Hematopoietic multipotent progenitor cell treated with erythropoietin and hydrocortisone succinate and interleukin-3 and kit ligand, for 6 days (in vitro differentiated cells): ENCODE results near the gene AVPI1.
"Not testable (repeated sequence)": the region's sequence is repeated elsewhere in the genome, so short reads cannot be mapped to it uniquely, and the experiment has no call there.

ENCODE experiments used
- DNase-seq: peaks from one replicate; pipeline ENCODE4 v3.0.0-alpha.2; 2015

The AVPI1 gene

DNA sequence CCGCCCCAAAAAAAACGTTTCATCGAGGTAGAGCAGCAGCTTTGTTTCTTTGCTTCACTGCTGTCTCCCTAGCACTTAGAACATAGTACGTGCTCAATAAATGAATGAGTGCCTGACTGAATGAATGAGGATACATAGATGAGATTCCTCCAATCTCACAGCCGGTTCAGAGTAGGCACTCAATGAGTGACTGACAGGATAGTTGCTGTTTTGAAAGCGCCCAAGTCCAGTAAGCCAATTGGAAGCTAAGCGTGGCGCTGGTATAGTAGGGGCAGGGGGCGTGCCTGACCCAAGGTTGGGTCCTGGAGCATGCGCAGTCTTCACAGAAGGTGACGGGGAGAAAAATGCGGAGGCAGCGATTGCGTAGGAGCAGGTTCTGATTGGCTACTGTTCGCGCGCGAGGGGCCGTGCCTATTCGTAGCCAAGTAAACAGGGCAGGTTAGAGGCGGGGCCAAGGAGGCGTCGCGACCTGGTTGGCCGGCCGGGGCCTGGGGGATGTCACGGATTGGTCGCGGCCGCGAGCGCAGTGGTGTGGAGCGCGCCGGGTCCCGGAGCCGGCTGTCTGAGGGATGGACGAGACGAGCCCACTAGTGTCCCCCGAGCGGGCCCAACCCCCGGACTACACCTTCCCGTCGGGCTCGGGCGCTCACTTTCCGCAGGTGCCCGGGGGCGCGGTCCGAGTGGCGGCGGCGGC is 46.7 kb downstream of the AVPI1 start, which contains the start of gene PI4K2A:
Gene PI4K2A, plus strand, starts transcription at position 498 of the 694 bp plus-strand sequence. Its CDS starts 72 bp downstream, at position 570.
- DNase-seq = peak; percentile 100

DNA sequence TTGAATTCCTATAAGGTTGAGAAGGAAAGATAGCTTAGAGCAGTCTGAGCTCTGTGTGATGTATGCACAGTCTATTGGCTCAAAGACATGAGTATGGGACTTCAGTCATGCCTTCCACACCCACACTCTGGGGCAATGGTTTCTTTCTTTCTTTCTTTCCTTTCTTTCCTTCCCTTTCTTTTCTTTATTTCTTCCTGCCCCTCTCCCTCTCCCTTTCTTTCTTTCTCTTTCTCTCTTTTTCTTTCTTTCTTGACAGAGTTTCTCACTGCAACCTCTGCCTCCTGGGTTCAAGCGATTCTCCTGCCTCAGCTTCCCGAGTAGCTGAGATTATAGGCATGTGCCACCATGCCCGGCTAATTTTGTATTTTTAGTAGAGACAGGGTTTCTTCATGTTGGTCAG is 48.0 kb downstream of the AVPI1 start:
- DNase-seq = not testable (repeated sequence)

DNA sequence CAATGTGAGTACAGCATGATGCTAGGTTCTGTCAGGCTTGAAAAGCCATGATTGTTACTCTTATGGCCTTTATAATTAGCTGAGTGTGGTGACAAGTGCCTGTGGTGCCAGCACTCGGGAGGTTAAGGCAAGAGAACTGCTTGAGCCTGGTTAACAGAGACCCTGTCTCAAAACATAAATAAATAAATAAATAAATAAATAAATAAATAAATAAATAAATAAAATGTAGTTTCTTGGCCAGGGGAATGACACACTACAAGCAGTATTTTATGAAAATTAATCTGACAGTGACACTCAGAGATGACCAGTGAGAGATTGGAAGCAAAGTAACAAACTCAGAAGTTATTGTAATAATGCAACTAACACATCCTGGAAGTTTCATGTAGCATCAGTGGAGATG is 51.5 kb downstream of the AVPI1 start:
- DNase-seq = no peak

DNA sequence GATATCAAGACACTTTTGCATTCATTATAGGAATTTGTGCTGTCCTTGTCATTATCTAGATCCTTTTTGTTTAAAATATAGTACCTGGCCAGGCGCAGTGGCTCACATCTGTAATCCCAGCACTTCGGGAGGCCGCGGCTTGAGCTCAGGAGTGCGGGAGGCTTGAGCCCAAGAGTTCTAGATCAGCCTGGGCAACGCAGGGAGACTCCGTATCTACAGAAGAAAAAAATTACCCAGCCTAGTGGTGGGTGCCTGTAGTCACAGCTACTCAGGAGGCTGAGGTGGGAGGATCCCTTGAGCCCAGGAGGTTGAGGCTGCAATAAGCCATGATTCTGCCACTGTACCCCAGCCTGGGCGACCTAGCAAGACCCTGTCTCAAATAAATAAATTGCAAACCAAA is 53.1 kb downstream of the AVPI1 start:
- peak; percentile 68 for DNase-seq

DNA sequence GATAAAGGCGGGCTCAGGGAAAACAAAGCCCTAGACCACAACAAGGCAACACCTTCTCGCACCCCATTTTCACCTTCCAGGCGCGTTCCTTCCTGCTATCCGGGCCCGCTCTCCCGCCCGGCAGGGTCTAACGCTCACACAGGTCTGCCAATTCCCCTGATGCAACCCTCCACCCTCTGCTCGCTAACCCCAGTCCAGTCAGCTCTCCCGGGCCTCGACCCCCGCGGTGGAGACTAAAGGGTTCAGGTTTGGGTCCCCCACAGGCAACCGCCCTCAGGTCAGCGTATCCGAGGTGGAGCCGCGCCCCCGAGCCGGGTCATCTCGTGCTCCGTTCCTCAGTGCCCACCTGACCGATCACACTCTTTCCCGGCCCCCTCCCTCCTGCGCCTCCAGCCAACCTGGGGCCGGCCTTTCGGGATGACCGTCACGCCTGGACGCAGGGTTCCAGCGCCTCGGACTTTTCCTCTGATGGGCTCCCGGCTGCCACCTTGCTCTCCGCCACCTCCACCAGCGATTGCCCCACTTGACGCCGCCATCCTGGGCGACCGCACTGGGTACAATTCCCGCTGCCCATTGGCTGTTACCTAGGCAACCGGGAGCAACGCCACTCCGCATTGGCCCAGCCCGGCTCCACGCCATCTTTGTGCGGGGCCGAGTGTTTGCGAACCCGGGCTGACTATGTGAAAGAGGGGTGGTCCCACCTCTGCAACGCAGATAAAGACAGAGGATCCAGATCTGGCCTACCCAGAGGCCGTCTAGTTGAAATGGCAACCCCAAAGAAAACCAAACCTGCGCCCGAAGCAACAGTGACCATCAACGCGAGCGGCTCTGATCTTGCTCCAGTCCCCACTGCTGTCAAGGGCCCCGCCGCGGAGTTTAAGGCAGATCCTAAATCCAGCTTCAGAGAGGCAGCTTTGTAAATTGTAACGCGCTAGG is 53.8 kb downstream of the AVPI1 start, which contains the start of gene MORN4:
Gene MORN4, minus strand, starts transcription at position 552 of the 936 bp plus-strand sequence. CDS start 13,847 bp downstream, outside the sequence.
- peak; percentile 98 for DNase-seq

DNA sequence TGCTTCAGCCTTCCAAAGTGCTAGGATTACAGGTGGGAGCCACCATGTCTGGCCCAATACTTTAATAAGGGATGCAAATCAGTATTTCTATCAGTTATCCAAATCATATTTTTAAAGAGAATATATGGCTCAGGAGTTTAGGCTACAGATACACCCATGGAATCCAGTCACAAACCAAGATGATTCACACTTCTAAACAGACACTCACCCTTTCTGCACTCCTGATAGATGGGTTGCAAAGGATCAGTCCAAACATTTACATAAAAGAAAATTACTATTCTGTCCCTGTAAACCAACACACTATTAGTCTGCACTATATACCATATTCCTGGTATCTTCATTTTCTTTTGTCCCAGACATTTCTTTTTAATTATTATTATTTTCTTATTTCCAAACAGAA is 55.9 kb downstream of the AVPI1 start:
- DNase-seq = no peak

DNA sequence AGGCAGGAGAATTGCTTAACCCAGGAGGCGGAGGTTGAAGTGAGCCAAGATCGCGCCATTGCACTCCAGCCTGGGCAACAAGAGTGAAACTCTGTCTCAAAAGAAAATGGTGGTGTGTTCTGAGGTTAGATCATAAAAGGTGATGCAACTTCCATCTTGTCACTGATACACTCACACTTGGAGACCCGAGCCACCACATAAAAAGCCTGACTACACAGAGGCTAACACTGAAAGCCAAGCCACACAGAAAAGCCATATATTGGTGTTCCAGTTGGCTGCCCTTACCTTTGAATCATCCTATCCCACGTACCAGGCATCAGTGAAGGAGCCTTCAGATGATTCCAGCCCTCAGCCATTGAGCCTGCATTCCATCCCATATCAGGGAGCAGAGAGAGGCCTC is 57.8 kb downstream of the AVPI1 start:
- no peak for DNase-seq

DNA sequence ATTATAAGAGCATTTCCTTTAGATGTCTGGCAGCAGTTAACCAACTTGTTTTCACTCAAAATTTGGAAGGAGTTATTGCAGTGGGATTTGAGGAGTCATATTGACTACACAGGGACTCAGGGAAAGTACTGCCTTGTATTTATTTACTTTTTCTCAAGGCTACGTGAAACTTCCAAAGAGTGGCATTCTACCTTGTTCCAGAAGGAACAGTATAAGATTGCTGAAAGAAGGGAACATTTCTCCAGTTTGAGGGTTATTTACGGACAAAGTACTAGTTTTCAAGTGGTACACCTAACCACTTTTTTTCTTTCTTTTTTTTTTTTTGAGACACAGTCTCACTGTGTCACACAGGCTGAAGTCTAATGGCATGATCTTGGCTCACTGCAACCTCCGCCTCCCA is 58.8 kb downstream of the AVPI1 start:
- no peak for DNase-seq

DNA sequence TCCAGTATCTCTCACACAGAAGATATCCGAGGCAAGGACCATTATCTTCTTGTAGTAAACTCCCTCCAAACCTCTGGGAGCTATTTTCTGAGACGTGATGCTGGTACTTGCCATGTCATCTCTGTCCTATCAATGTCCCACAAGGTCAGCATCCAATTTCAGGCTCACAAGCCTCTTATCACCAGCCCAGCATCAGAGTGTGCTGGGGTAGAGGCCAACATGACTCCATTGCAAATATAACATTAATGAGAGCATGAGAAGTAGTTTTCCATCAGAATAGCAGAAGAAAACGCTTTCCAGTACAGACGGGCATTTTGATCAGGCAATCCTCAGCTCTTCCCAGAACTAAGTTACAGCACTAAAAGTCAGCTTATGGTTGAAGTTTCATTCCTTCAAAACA is 59.3 kb downstream of the AVPI1 start:
- DNase-seq = peak; percentile 64
